GM19025 (cell line): ENCODE results near the gene KNDC1.
"Not testable (repeated sequence)": the region's sequence is repeated elsewhere in the genome, so short reads cannot be mapped to it uniquely, and the experiment has no call there.

Source experiments
- ATAC-seq: cut with Tn5 transposase; IDR thresholded peaks from one replicate; pipeline ENCODE4 v1.9.1; 2021; ENCODE audit warnings: mild to moderate bottlenecking, low read depth, moderate library complexity; ENCODE audit not compliant: unreplicated experiment

Gene KNDC1

DNA sequence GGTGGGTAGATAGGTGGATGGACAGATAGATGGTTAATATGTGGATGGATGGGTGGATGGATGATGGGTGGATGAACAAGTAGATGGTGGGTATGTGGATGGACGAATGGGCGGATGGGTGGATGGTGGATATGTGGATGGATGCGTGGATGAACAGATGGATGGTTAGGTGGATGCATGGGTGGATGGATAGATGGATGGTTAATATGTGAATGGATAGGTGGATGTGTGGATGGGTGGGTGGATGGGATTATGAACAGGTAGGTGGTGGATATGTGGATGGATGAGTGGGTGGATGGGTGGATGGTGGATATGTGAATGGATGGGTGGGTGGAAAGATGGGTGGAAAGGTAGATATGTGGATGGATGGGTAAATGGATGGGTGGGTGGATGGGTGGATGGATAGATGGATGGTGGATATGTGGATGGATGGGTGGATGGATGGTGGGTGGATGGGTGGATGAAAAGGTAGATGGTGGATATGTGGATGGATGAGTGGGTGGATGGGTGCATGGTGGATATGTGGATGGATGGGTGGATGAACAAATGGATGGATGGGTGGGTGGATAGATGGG is 14.8 kb downstream of the KNDC1 start:
- no peak for ATAC-seq

DNA sequence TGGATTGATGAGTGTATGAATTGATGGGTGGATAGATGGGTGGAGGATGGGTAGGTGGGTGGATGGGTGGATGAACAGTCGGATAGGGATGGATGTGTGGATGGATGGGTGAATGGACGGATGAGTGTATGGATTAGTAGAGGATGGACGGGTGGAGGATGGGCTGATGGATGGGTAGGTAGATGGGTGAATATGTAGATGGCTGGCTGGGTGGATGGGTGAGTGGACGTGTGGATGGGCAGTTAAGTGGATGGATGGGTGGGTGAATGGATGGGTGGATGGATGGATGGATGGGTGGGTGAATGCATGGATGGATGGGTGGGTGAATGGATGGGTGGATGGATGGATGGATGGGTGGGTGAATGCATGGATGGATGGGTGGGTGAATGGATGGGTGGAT is 15.6 kb downstream of the KNDC1 start:
- ATAC-seq: not testable (repeated sequence)

GRCh38 chr10:133176546-133176945 is 16.5 kb downstream of the KNDC1 start:
- no peak for ATAC-seq

- ATAC-seq: no peak
These were observed 17.6 kb downstream of the KNDC1 start for GRCh38 chr10:133177380-133178157.

DNA sequence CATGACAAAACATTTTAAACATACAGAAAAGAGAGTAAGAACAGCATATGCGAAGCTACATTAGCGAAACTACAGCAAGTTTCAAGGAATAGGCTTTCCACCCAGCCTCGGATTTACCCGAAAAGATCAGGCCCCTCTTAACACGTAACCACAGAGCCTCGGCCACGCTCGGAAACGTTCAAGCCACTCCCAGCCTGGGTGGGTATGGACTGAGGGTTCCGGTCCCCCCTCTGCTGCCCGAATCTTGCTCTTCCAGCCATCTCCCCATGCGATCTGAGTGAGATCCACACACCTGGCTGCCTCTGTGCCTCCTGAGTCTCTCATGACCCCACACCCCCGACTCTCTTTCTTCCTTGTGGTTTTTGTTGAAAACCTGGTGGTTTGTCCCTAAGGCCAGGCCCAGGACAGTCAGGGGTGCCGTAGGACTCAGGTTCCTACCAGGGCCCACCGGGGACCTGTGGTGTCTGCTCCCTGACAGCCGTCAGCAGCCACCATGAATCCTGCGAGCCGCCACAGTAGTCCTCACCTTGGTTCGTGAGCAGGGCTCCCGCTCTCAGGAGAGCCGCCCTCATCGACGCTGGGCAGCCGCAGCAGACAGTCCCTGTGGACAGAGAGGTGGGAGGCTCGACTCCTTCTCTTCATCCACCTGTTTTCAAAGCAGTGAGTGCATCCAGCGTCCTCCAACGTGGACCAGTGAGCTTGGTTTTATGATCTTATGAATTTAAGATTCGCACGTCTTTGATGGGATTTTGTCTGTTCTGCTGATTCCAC is 18.5 kb downstream of the KNDC1 start:
- no peak for ATAC-seq

- no peak for ATAC-seq
These were observed 19.1 kb downstream of the KNDC1 start for GRCh38 chr10:133179128-133179520.

DNA sequence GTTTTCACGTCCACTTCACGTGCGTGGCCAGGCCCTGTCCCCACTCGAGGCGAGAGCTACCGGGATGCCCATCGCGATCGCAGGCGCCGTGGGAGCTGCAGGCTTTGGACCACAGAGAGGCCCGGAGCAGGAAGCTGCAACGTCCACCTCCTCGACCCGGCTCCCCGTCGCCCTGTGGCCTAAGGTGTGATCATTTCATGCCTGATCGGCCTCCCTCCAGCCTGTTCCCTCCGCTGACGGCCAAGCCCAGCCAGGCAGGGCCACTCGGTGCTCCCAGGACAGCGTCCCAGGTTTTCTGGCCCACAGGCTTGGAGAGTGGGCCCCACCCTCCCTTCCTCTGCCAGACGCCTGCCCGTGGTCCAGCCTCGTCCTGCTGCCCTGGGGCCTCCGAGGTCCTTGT is 19.6 kb downstream of the KNDC1 start:
- no peak for ATAC-seq

- ATAC-seq: no peak
These were observed 20.4 kb downstream of the KNDC1 start for GRCh38 chr10:133180192-133180964.

- ATAC-seq: no peak
These were observed 21.1 kb downstream of the KNDC1 start for GRCh38 chr10:133180965-133181639.

DNA sequence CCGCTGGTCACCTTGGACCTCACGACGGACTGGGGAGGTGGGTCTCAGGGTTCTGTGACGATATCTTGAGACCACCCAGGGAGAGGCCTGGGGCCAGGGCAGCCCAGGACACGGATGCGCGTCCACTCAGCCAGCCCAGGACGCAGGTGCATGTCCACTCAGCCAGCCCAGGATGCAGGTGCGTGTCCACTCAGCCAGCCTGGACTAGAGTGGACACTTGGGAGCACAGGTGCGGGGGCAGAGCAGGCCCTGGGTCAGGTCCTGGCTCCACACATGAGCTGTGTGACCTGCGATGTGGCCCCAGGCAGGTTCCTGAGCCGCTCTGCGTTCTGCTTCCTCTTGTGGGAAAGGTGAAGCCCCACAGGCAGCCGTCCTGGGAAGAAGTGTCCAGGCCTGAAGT is 22.2 kb downstream of the KNDC1 start:
- no peak for ATAC-seq

DNA sequence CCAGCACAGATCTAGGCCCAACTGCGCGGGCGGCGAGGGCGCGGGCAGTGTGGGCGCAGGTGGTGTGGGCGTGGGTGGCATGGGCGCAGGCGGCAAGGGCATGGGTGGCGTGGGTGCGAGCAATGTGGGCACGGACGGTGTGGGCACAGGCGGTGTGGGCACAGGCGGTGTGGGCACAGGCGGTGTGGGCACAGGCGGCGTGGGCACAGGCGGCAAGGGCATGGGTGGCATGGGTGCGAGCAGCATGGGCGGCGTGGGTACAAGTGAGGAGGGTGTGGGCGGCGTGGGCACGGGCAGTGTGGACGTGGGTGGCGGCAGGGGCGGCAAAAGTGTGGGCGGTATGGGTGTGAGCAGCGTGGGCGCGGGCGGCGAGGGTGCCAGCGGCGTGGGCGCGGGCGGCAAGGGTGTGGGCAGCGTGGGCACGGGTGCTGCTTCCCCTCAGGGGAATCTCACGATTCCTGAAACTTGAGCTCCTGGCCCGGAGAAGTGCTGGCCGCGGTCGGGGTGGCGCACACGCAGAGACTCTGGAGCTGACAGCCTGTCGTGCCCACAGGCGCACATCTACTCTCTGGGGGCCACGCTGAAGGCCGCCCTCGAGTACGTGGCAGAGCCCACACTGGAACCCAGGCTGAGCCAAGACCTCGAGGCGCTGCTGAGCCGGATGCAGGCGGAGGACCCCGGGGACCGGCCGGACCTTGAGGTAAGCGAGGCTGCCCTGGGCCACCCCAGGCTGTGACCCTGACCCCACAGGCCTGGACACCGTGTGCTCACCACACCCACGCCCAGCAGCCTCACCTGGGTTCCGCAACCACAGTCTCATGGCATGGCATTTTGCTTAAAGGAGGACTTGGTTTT is 23.0 kb downstream of the KNDC1 start:
- ATAC-seq: no peak

DNA sequence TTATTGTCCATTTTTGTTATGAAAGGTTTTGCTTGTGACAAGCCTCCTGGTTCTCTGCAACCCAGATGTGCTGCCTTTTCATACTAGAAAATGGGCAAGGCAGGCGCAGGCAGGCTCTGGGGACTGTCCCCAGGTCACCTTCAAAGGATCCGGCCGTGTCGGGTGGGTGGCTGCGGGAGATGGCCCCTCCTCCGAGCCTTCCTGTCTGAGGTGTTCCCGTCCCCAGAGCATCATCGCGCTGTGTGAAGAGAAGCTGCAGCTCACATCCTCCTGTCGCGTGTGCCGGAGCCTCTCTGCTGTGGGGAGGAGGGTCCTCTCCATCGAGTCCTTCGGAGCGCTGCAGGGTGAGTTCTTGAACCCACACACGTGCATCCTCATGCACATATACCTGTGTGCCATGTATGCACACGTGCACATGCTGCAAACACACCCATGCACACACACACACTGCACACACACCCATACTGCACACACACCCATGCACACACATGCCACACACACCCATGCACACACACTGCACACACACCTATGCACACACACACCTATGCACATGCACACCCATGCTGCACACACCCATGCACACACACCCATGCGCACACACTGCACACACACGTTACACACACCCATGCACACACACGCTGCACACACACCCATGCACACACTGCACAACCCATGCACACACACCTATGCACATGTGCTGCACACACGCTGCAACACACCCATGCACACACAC is 23.8 kb downstream of the KNDC1 start:
- ATAC-seq: no peak

GRCh38 chr10:133184591-133185244 is 24.7 kb downstream of the KNDC1 start:
- no peak for ATAC-seq

- ATAC-seq: no peak
These were observed 25.4 kb downstream of the KNDC1 start for GRCh38 chr10:133185421-133185820.

DNA sequence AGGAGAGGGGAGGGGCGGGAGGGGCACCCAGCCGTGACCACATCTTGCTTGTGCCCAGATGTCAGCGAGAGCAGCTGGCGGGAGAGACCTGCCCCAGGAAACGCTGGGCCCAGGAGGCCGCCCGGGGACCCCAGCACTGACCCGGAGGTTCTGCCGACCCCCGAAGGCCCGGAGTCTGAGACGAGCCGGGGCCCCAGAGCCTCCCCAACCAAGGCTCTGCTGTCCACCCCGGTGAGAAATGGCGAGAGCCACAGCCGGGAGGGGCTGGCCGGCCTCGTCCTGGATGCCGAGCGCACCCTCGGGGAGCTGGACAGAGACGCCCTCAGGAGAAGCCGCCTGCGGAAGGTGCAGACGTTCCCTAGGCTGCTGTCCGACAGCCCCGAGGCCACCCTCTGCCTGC is 25.9 kb downstream of the KNDC1 start:
- ATAC-seq: no peak

- ATAC-seq: no peak
These were observed 26.5 kb downstream of the KNDC1 start for GRCh38 chr10:133186416-133187090.

DNA sequence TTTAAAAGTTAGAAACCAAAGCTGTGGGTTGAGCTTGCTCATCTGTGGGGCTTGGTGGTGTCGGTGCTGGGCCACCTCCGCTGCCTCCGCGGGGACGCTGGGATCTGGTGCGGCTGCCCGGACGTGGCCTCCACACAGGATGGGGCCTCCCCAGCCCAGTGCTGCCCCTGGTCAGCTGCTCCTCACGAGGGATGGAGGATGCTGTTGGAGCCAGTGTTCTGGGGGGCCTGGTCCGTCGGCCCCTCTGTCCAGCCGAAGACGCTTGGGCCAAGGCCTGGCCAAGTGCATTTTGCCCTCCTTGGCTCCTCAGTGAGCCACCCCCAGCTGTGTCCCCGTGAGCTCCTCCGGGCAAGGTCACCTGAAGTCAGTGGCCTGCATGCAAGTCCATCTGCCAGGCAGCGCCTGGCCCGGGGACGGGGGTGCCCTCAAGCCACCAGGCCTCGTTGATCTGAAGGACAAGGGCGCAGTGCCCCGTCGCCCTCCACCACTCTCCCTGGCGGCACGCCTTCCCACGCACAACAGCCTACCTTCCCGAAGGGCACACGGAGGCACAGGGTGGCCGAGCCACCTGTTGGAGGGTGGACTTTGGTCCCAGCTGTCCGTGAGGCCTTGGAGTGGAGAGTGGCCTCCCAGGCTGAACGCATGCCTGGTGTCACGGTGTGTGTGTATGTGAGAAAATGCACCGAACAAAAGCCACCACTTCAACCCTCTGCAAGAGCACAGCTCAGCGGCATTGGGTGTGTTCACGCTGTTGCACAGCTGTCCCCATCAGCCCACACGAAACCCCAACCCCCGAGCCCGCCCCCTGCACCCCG is 27.3 kb downstream of the KNDC1 start:
- ATAC-seq: no peak
